Tibial nerve (tissue), 4 donors: ENCODE measurements around the gene EIF2A. TPM values are rescaled to one million over a fixed set of nuclear protein-coding genes. Genes with fewer than 3 reads are reported as not detected.

Experiments
- DNase-seq, 2 donors: peaks; one replicate each; pipeline ENCODE4 v3.0.0-alpha.2; 2019; ENCODE audit warnings: low spot score in 2 of 2
- H3K27ac ChIP-seq, 4 donors: fragments of 200-600 bp; sonication (generic) in 3 of 4; one replicate each; pipeline ENCODE4 v1.5.1; 2017 to 2019; ENCODE audit warnings: mild to moderate bottlenecking in 1 of 4
- H3K27me3 ChIP-seq, 2 donors: fragments of 200-600 bp; sonication (generic) in 1 of 2; one replicate each; pipeline versions ENCODE4 v1.5.1 to v1.6.0; 2017 to 2019
- H3K36me3 ChIP-seq, 3 donors: fragments of 200-600 bp; sonication (generic); one replicate each; pipeline ENCODE4 v1.5.1; 2018 to 2019
- H3K4me1 ChIP-seq, 4 donors: fragments of 200-600 bp; sonication (generic) in 3 of 4; one replicate each; pipeline ENCODE4 v1.5.1; 2017 to 2019
- H3K4me3 ChIP-seq, 4 donors: fragments of 200-600 bp; sonication (generic) in 3 of 4; one replicate each; pipeline ENCODE4 v1.5.1; 2017 to 2019; ENCODE audit warnings: mild to moderate bottlenecking in 1 of 4, moderate library complexity in 1 of 4
- H3K9me3 ChIP-seq, 4 donors: fragments of 200-600 bp; sonication (generic) in 3 of 4; one replicate each; pipeline ENCODE4 v1.5.1; 2017 to 2019
- CTCF ChIP-seq, 5 experiments: fragments of 200-600 bp in 3 of 5; fragments of 450-650 bp in 2 of 5; sonication (generic) in 3 of 5; IDR thresholded peaks; one replicate each; pipeline ENCODE4 v1.5.1; 2016 to 2019; ENCODE audit warnings: antibody characterized with exemption in 5 of 5, mild to moderate bottlenecking in 3 of 5, moderate library complexity in 2 of 5
- EP300 ChIP-seq, 2 donors: sonication (generic); formaldehyde crosslinking; IDR thresholded peaks; one replicate each; pipeline ENCODE4 v1.6.1; 2017; ENCODE audit warnings: antibody characterized with exemption in 2 of 2, mild to moderate bottlenecking in 1 of 2
- POLR2A ChIP-seq, 2 donors: fragments of 450-650 bp; IDR thresholded peaks; one replicate each; pipeline ENCODE4 v1.6.1; 2017; ENCODE audit warnings: antibody characterized with exemption in 2 of 2, mild to moderate bottlenecking in 2 of 2, moderate library complexity in 2 of 2
- WGBS, 2 donors: methylation state at CpG; one replicate each; pipeline ENCODE4 v1.1.5; 2018; 5-methylcytosine and 5-hydroxymethylcytosine counted together
- total RNA-seq, 4 donors: library from RNA; depleted of rRNA; stranded (reverse); fragments of >200 nt; gene quantifications; one replicate each; pipeline ENCODE4 v1.1.0, GENCODE V29; 2016

Gene EIF2A
- total RNA-seq, 4 donors from 2014 or later: 84.7 to 103 (median 100) TPM

- TF ChIP-seq POLR2A (IDR thresholded peaks at IDR 0.05) (no peak), CTCF (IDR thresholded peaks at IDR 0.05) (no peak), EP300 (IDR thresholded peaks at IDR 0.05) (no peak)
- no peak for DNase-seq
- peaks cover 0 to 14% (median 0%) of the 10 kb centered on the region in 3 donors for H3K36me3 ChIP-seq
- peak overlapping the region in 1 of 4 donors; percentile 10 for H3K27ac ChIP-seq
- no peak overlapping the region for H3K4me3 ChIP-seq
- peaks cover 0 to 11% (median 0%) of the 10 kb centered on the region in 4 donors for H3K4me1 ChIP-seq
- no peaks in the 10 kb centered on the region for H3K9me3 ChIP-seq
- 64 to 78% methylated on average over 1 of the region's 1 CpG for WGBS, 2 donors
- no peaks in the 10 kb centered on the region for H3K27me3 ChIP-seq
Observed at GRCh38 chr3:150635526-150635925, 88.9 kb downstream of the EIF2A start.

Other genes with a start within 250 kb of the EIF2A start
- 10 to 100 TPM; 12.5 to 15.9 (median 14.6) TPM for gene TSC22D2, start 138.5 kb upstream of the EIF2A start, total RNA-seq
- 100 to 1,000 TPM; 377 to 593 (median 447) TPM for gene SERP1, start 291 bp upstream of the EIF2A start, total RNA-seq
- 100 to 1,000 TPM in 2 of 4 donors, 10 to 100 TPM in 2; 80.4 to 160 (median 101) TPM for gene SELENOT, start 56.5 kb downstream of the EIF2A start, total RNA-seq
- under 1 TPM in 1 of 4 donors, not detected in 3; 0.84 TPM for gene ERICH6, start 157.1 kb downstream of the EIF2A start, total RNA-seq
- 10 to 100 TPM; 60.5 to 73.7 (median 62.7) TPM for gene SIAH2, start 216.4 kb downstream of the EIF2A start, total RNA-seq